ENCODE results near the gene CTNND2. TPM values are rescaled to one million over a fixed set of nuclear protein-coding genes. Genes with fewer than 3 reads are reported as not detected.

The CTNND2 gene
- polyA plus RNA-seq, 1 of the 3 experiments (the other 2 are of a cell fraction), result not detected

- Histone ChIP-seq H4K20me1 (ENCODE audit: insufficient read depth) (no peaks in the 10 kb centered on the region), H3K79me2 (ENCODE audit: insufficient read depth) (no peaks in the 10 kb centered on the region), H3K4me1 (ENCODE audit: control insufficient read depth in 1 of 2, insufficient read depth in 2 of 2, low read depth in 1 of 2, low read length in 1 of 2) (no peaks in the 10 kb centered on the region), H3K9me2 (no peaks in the 10 kb centered on the region), H3K4me3 (ENCODE audit: low read depth in 2 of 2, low read length in 1 of 2) (no peak overlapping the region), H3K9ac (no peak overlapping the region), H2AFZ (ENCODE audit: low read depth) (no peak overlapping the region), H3K27me3 (ENCODE audit: insufficient read depth) (no peaks in the 10 kb centered on the region), H3K4me2 (no peak overlapping the region), H3K9me3 (no peaks in the 10 kb centered on the region), H3K36me3 (replicated peaks in 1 of 2; ENCODE audit: control insufficient read depth in 1 of 2, insufficient read depth in 2 of 2, low read length in 1 of 2) (no peaks in the 10 kb centered on the region), H3K27ac (ENCODE audit: low read depth in 2 of 2, low read length in 1 of 2) (no peak overlapping the region), H3F3A (replicated peaks; ENCODE audit: insufficient read depth) (no peaks in the 10 kb centered on the region)
- POLR2A ChIA-PET, result no interaction called here
- WGBS (ENCODE audit: low lambda C conversion rate), result 5% methylated on average over 1 of the region's 1 CpG
- TF ChIP-seq NFIC (IDR thresholded peaks at IDR 0.05; ENCODE audit: borderline replicate concordance) (no peak), PBX3 (IDR thresholded peaks at IDR 0.05) (no peak), MAX (IDR thresholded peaks at IDR 0.05; ENCODE audit: low read depth) (no peak), REST (IDR thresholded peaks at IDR 0.05; ENCODE audit: low read depth, low read length) (no peak), RCOR1 (IDR thresholded peaks at IDR 0.05; ENCODE audit: low read length) (no peak), EP300 (IDR thresholded peaks at IDR 0.05; ENCODE audit: borderline replicate concordance in 1 of 2, low read depth in 1 of 2, low read length in 1 of 2) (no peak), GABPA (IDR thresholded peaks at IDR 0.05; ENCODE audit: low read depth) (no peak), USF2 (IDR thresholded peaks at IDR 0.05; ENCODE audit: borderline replicate concordance, low read depth, low read length) (no peak), SMC3 (IDR thresholded peaks at IDR 0.05; ENCODE audit: low read depth, low read length) (no peak), MEF2A (IDR thresholded peaks at IDR 0.05; ENCODE audit: borderline replicate concordance, low read depth) (no peak), TCF12 (IDR thresholded peaks at IDR 0.05) (no peak), FOXM1 (IDR thresholded peaks at IDR 0.05; ENCODE audit: low read depth) (no peak), SIN3A (IDR thresholded peaks at IDR 0.05; ENCODE audit: borderline replicate concordance, low read depth, low read length) (no peak), RXRA (IDR thresholded peaks at IDR 0.05; ENCODE audit: borderline replicate concordance, low read depth) (no peak), NRF1 (IDR thresholded peaks at IDR 0.05; ENCODE audit: low read depth, low read length) (no peak), JUND (IDR thresholded peaks at IDR 0.05) (no peak), GATA2 (CRISPR knock-in tag; IDR thresholded peaks at IDR 0.05) (no peak)
- CTCF ChIA-PET, result no interaction called here
- DNase-seq, result no peak
Observed at GRCh38 chr5:11171236-11171635, 733.0 kb downstream of the CTNND2 start.

Data from SK-N-SH (cell line).